ENCODE measurements around the gene PGAM5. TPM values are rescaled to one million over a fixed set of nuclear protein-coding genes. Genes with fewer than 3 reads are reported as not detected.

PGAM5 gene
- total RNA-seq = 41.4 and 51.5 TPM in 2 replicates

DNA sequence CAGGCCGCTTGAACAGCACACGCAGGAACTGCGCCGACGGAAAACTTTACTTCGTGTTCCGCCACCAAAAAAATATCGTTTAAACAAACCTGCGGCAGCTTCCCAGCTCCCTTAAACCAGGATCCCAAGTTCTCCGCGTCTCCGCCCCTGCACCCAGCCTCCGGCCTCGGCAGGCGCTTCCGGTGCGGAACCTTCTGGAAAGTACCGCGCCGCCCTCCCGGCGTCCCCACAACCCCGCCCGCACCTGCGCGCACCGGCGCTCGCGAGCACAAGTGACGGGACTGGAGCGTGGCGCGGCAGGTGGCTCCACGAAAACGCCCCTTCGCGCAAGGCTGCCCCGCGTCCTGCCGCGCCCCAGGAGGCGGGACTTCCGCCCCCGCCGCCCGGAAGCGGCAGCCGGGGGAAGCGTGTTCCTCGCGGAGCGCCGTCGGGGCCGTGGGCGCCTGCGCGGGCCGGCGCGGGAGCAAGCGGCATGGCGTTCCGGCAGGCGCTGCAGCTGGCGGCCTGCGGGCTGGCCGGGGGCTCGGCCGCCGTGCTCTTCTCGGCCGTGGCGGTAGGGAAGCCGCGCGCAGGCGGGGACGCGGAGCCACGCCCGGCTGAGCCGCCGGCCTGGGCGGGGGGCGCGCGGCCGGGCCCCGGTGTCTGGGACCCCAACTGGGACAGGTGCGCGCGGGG lies at the start of gene PGAM5:
Gene PGAM5, plus strand, starts transcription at position 438 of the 675 bp plus-strand sequence. Its CDS starts 35 bp downstream, at position 473.

DNA sequence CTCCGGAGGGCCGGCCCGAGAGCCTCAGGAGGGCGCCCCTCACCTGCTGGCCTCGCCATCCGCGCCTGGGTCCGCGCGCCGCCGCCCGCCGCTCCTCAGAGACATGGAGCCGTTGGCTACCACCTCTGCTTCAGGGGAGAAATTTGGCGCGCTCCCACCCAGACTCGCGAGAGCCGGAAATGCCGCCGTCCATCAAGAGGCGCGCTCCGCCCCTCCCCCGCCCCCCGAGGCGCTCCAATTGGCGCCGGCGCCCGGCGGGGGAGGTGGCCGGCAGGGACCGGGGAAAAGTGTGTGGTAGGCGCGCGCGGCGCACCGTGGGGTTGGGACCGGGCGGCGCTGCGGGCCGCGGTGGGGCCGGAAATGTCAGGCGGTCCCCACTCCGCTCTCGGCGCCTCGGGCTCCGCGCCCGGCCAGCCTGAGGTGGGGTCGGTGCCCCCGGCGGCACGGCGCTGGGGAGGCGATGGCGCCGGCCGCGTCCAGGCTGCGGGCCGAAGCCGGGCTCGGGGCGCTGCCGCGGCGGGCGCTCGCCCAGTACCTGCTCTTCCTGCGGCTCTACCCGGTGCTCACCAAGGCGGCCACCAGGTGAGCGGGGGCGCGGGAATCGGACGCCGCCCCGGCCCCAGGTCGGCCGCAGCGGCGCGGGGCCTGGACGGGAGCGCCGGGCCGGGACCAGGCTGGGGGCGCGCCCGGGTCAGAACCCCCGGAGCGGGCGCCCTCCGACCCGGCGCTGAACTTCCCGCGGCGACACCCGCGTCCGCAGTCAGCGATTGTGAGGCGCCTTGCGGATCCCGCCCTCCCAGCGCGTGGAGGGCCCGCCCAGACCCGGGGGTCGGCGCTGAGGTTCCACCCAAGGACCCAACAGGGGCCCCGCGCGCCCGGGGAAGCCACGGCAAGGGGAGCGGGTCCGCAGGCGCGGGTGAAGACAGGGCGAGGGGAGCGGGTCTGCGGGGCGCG lies 23.2 kb upstream of the PGAM5 start, which contains the start of the genes POLE and PXMP2:
Gene POLE, minus strand, starts transcription at position 132 of the 954 bp plus-strand sequence. Its CDS starts 27 bp downstream, at position 105.
Gene PXMP2, plus strand, starts transcription at position 377 of the 954 bp plus-strand sequence. Its CDS starts 84 bp downstream, at position 461.

DNA sequence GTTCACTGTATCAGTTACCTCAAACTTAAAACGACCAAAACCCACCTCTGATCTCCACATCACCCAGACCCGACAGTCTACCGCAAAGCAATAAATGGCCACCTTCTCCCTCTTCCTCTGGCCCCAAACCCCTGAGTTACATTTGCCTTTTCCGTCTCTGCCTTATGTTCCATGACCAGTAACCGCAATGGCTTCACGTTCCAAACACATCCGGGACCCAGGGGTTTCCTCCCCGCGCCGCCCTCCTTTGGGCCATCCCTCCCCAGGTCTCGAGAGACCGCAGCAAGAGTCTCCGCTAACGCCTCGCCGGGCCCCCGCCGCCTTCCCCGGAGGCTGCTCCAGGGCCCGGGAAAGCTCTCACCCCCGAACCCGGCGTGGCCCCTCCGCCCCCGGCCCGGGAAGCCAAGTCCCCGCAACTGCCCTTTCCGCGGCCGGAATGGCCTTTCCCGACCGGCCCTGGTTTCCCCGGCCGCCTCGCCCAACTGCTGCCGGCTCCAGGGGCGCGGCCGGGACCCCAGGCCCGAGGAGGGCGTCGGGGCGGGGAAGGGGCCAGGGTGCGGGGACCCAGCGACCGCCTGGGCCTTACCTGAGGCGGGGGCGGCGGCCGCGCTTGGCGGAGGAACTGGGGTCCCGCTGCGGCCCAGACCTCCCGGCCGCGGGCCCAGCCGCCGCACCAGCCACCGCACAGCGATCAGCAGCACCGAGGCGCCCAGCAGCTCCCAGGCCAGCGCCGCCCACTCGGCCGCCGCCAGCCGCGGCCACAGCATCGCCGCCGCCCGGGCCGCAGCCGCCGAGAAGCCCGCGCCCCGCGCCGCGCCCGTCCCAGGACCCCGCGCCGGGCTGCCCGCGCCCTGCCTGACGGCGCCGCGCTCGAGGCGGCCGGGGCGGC lies 50.6 kb downstream of the PGAM5 start, which contains the start of gene ANKLE2:
Gene ANKLE2, minus strand, starts transcription at position 801 of the 889 bp plus-strand sequence. Its CDS starts 34 bp downstream, at position 767.

Other genes starting within 250 kb of the PGAM5 start
- 3.1 and 4.9 TPM in 2 replicates for gene FBRSL1, start 220.7 kb upstream of the PGAM5 start, total RNA-seq
- 0.09 TPM in 1 of 2 replicates, not detected in the other for gene LRCOL1, start 100.3 kb upstream of the PGAM5 start, total RNA-seq
- not detected in 2 replicates for gene P2RX2, start 92.1 kb upstream of the PGAM5 start, total RNA-seq
- 26.4 and 28.1 TPM in 2 replicates for gene POLE, start 23.5 kb upstream of the PGAM5 start, total RNA-seq
- gene PXMP2, start 23.3 kb upstream of the PGAM5 start, total RNA-seq = 18.1 TPM in 2 replicates
- gene ANKLE2, start 51.0 kb downstream of the PGAM5 start, total RNA-seq = 63.6 and 76.9 TPM in 2 replicates
- gene GOLGA3, start 118.0 kb downstream of the PGAM5 start, total RNA-seq = 91.4 and 123 TPM in 2 replicates
- 34.7 and 48.0 TPM in 2 replicates for gene CHFR, start 176.8 kb downstream of the PGAM5 start, total RNA-seq
- 4.4 and 9.1 TPM in 2 replicates for gene ZNF605, start 245.5 kb downstream of the PGAM5 start, total RNA-seq